RWPE1 (cell line): ENCODE measurements around the gene ASCL5.

Experiments used
- CTCF ChIA-PET: fragments of 350-600 bp; sonication (Branson Sonifier 250); formaldehyde crosslinking; extraction: SDS; loops from one replicate; lab custom pipeline; 2021; lab: Yijun Ruan, JAX
- POLR2A ChIA-PET: fragments of 400-600 bp; formaldehyde crosslinking; extraction: SDS; loops from one replicate; lab custom pipeline; 2020; ENCODE audit warnings: antibody characterized with exemption; ENCODE audit not compliant: low non-redundant PET; lab: Yijun Ruan, JAX
- DNase-seq: peaks from one replicate; pipeline ENCODE4 v3.0.0; 2012; ENCODE audit warnings: low spot score
- H3K27ac ChIP-seq: fragments of 450-650 bp; 2 replicates; pipeline ENCODE4 v1.5.1; 2017
- TF ChIP-seq, protein P1 (sequence below): fragments of 450-650 bp; conservative IDR thresholded peaks from 2 replicates; pipeline ENCODE4 v1.5.1; 2017; ENCODE audit warnings: low read depth, mild to moderate bottlenecking

ASCL5 gene

DNA sequence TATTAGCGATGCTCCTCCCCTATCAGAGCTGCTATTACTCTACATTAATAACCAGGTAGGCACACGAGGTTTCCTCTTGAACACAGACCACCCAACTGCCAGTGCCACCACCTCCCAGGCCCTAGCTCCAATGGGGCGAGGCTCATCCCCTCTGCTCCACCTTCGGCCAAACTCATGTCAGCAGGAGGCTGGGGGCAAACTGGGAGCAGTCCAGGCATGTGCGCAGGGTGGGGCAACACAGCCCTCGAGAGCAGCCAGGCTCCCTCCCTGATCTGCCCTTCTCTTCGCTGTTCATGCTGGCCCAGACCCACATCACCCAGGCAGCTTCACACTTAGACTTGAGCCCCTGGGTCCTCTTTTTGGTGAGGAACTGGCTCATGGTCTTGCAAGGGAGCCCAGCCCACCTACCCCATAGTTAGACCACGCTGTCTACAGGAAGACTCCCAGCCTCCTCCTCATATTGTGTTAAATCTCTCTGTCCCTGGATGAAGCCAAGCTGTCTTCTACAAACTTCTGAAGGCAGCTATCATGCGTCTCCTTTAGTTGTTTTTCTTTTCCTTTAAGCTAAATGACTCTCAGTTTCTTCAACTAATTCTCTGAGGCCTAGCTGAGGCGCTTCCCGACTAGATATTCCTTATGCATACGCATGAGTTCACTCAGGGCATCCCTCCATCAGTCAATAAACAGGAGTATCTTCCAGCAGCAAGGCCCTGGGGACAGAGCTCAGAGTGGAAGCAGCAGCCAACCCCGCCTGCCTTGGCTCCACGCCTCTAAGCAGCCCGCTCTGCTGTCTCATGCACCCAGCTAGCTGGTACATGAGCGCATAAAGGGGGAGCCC lies 15.2 kb upstream of the ASCL5 start:
- POLR2A ChIA-PET: no interaction called here
- CTCF ChIA-PET: interaction anchor here (0.6 to 1.1 kb wide), 4 partner anchors 20 to 300 kb away, joined by 3 to 4 read pairs (median 4); no protein-coding TSS in a partner anchor
- TF ChIP-seq, protein P1, sequence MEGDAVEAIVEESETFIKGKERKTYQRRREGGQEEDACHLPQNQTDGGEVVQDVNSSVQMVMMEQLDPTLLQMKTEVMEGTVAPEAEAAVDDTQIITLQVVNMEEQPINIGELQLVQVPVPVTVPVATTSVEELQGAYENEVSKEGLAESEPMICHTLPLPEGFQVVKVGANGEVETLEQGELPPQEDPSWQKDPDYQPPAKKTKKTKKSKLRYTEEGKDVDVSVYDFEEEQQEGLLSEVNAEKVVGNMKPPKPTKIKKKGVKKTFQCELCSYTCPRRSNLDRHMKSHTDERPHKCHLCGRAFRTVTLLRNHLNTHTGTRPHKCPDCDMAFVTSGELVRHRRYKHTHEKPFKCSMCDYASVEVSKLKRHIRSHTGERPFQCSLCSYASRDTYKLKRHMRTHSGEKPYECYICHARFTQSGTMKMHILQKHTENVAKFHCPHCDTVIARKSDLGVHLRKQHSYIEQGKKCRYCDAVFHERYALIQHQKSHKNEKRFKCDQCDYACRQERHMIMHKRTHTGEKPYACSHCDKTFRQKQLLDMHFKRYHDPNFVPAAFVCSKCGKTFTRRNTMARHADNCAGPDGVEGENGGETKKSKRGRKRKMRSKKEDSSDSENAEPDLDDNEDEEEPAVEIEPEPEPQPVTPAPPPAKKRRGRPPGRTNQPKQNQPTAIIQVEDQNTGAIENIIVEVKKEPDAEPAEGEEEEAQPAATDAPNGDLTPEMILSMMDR: no peak
- no peak for DNase-seq
- no peak overlapping the region for H3K27ac ChIP-seq

DNA sequence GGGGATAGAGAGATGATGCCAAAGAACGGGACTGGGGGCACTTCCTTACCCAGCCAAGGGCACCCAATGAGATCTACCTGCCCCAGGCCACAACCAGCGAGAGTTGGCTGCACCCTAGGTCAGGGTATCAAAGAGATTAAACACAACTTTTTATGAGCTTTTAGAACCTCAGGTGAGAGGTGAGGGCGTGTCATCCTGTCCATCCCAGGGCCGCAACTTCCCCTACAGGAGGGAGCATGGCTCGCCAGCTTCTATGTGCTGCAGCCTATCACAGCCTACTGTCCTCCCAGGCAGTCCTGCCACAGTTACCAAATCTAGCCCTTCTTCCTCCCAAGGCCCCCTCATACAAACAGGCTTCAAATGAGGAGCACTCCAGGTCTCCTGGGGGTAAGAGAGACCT lies 14.4 kb upstream of the ASCL5 start:
- no peak overlapping the region for H3K27ac ChIP-seq
- POLR2A ChIA-PET: interaction anchor here (0.5 kb wide), 1 partner anchor 558 kb away, joined by 4 read pairs; no protein-coding TSS in a partner anchor
- CTCF ChIA-PET: interaction anchor here (0.6 kb wide), 1 partner anchor 44 kb away, joined by 4 read pairs; no protein-coding TSS in a partner anchor

DNA sequence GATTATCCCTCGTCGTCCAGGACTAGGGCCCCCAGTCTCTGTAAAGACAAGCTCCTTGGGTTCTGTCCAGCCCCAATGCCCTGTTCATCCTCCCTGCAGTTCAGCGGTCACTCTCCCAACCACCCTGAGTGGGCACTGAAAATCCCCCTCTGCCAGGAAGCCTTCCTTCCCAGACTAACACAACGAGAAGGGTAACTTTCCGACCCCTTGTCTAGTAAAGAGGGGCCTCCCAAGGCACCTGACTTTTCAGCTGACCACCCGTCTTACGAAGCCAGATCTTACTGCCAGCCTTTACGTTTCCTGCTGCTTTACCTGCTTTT lies 13.9 kb upstream of the ASCL5 start:
- DNase-seq: no peak
- TF ChIP-seq, protein P1: no peak
- H3K27ac ChIP-seq: no peak overlapping the region
- CTCF ChIA-PET: no interaction called here
- POLR2A ChIA-PET: interaction anchor here (0.5 kb wide), 1 partner anchor 557 kb away, joined by 4 read pairs; no protein-coding TSS in a partner anchor

More for the DNA sequence above, 14.4 kb upstream of the ASCL5 start:
- no peak for DNase-seq
- TF ChIP-seq, protein P1: no peak

DNA sequence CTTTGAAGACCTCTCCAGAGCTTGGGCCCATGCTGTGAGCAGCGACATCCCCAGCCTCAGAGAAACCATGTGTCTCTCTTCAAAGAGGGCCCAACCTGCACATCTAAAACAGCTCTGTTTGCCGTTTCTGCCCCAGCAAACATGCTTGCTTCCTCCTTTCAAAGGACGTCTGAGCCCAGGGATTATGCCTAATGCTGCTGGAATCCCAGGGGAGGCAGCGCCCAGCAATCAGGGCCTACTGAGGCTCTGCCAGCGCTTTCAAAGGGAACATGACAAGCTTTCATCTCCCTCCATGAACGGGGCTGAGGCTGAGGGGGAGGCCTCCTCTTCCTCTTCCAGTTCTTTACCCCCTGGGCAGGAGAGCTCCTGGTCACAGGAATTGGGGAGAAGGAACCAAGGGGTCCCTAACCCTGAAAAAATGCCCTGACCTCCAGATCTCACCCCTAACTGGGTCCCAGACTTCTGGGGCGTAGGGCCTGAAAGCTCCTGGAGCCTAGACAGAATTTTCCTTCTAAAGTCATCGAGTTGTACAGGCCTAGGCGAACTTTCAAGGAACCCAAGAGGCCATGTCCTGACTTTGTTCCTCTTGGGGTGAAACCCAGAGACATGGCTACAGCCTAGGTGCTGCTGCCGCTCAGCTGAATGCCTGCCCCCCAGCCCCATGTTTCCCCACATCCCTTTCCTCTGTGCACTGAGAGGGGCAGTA lies 13.4 kb upstream of the ASCL5 start:
- no peak for DNase-seq
- ChIA-PET POLR2A (no interaction called here), CTCF (interaction anchor here (0.6 to 3.9 kb wide), 3 partner anchors 10 to 407 kb away, joined by 3 to 24 read pairs (median 3); no protein-coding TSS in a partner anchor)
- H3K27ac ChIP-seq: no peak overlapping the region
- TF ChIP-seq, protein P1: no peak

DNA sequence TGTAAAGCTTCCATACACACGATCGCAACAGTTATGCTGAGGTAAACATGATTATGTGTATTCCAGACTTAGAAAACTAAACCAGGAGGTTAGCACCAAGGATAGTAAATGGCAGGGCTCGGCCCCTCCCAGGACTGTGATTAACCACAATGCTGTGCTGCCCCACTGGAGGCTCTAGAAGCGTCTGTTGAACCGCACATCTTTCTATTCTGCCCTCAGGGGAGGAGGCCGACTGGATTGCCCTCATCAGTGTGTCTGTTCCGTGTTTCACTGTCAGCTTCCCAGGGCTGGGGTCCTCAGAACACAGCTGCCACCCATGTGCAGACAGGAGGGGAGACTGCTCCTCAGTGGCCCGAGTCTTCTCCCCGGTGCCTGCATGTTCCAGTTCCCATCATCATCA lies 12.8 kb upstream of the ASCL5 start:
- DNase-seq: no peak
- ChIA-PET CTCF (interaction anchor here (0.6 to 3.9 kb wide), 3 partner anchors 10 to 407 kb away, joined by 3 to 24 read pairs (median 3); no protein-coding TSS in a partner anchor), POLR2A (no interaction called here)
- TF ChIP-seq, protein P1: no peak
- H3K27ac ChIP-seq: no peak overlapping the region

DNA sequence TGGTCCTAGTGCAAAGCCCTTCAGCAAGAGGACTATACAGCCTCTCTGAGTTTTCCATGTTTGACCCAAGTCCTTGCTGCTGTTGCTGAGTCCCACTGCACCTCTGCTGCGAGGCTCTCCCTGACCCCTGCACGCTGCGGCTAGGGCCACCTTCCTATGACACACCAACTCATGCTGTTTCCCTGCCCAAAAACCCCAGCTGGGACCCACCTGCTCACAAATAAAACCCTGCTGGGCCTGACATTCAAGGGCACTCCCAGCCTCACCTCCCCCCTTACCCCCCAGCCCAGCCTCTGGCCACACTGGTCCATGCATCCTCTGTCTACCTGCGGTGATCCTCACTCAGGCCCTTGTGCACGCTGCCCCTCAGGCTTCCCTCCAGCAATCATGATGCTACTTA lies 12.3 kb upstream of the ASCL5 start:
- H3K27ac ChIP-seq: no peak overlapping the region
- ChIA-PET CTCF (interaction anchor here (3.9 kb wide), 1 partner anchor 11 kb away, joined by 24 read pairs; no protein-coding TSS in a partner anchor), POLR2A (no interaction called here)
- DNase-seq: no peak
- TF ChIP-seq, protein P1: no peak
